Mesodermal cell (in vitro differentiated cells): ENCODE measurements around the gene SLC16A1. TPM values are rescaled to one million over a fixed set of nuclear protein-coding genes. Genes with fewer than 3 reads are reported as not detected.
"Not testable (repeated sequence)": the region's sequence is repeated elsewhere in the genome, so short reads cannot be mapped to it uniquely, and the experiment has no call there.

Source experiments
- H3K27ac ChIP-seq: 2 replicates; pipeline ENCODE4 v1.7.0; 2013; ENCODE audit warnings: mild to moderate bottlenecking, low read depth, low read length, moderate library complexity; ENCODE audit not compliant: severe bottlenecking
- H3K36me3 ChIP-seq: 2 replicates; pipeline ENCODE4 v1.7.1; 2013; ENCODE audit warnings: mild to moderate bottlenecking, low read length, moderate library complexity; ENCODE audit not compliant: control insufficient read depth, insufficient read depth
- H3K4me1 ChIP-seq: one replicate; pipeline ENCODE4 v1.7.1; 2013; ENCODE audit warnings: mild to moderate bottlenecking, low read length; ENCODE audit not compliant: insufficient read depth, control insufficient read depth, poor library complexity, severe bottlenecking
- H3K4me3 ChIP-seq: 2 replicates; pipeline ENCODE4 v1.7.0; 2013; ENCODE audit warnings: low read length, control low read depth, mild to moderate bottlenecking; ENCODE audit not compliant: insufficient read depth, poor library complexity, severe bottlenecking; ENCODE audit errors: extremely low read depth
- H3K9me3 ChIP-seq: 2 replicates; pipeline ENCODE4 v1.7.1; 2013; ENCODE audit warnings: mild to moderate bottlenecking, low read length, moderate library complexity; ENCODE audit not compliant: control insufficient read depth
- WGBS, 2 experiments: methylation state at CpG; one replicate each; pipeline ENCODE4 v1.1.5; 2013; ENCODE audit warnings: missing lambda C conversion rate in 2 of 2; ENCODE audit not compliant: insufficient coverage in 2 of 2; 5-methylcytosine and 5-hydroxymethylcytosine counted together
- polyA plus RNA-seq, 2 experiments: library from polyadenylated mRNA; stranded (reverse); fragments of 50-300 nt; gene quantifications; one replicate each; pipeline ENCODE4 v1.2.3, GENCODE V29; 2013

Gene SLC16A1
- polyA plus RNA-seq (2013, experiment 1 of 2), result 97.9 TPM
- polyA plus RNA-seq (2013, experiment 2 of 2), result 113 TPM

- Histone ChIP-seq H3K36me3 (peaks cover 15% of the 10 kb centered on the region), H3K9me3 (no peaks in the 10 kb centered on the region), H3K27ac (peak within 1 kb of the TSS; percentile 94), H3K4me3 (peak within 1 kb of the TSS; percentile 76), H3K4me1 (peaks cover 7% of the 10 kb centered on the region)
- 0% methylated on average over 76 to 85 of the region's 90 CpGs for WGBS, 2 experiments
These were observed at the start of gene SLC16A1 for GRCh38 chr1:112955773-112956543. Gene SLC16A1, minus strand, starts transcription at chr1:112956196. Its CDS starts 26,888 bp downstream, at chr1:112929308.

- Histone ChIP-seq H3K9me3 (no peaks in the 10 kb centered on the region), H3K36me3 (peaks cover 7% of the 10 kb centered on the region), H3K27ac (no peak overlapping the region), H3K4me1 (no peaks in the 10 kb centered on the region), H3K4me3 (no peak overlapping the region)
- 94 to 96% methylated on average over 9 to 12 of the region's 18 CpGs for WGBS, 2 experiments
These were observed 48.0 kb upstream of the SLC16A1 start for GRCh38 chr1:113003751-113004690.

GRCh38 chr1:113002297-113002696 is 46.3 kb upstream of the SLC16A1 start:
- Histone ChIP-seq H3K4me3 (no peak overlapping the region), H3K27ac (no peak overlapping the region), H3K36me3 (peaks cover 7% of the 10 kb centered on the region), H3K9me3 (no peaks in the 10 kb centered on the region), H3K4me1 (no peaks in the 10 kb centered on the region)
- WGBS, 2 experiments, result 100% methylated on average over 2 of the region's 4 CpGs; no CpG with 5 or more reads in 1 of the 2 experiments

- Histone ChIP-seq H3K9me3 (no peaks in the 10 kb centered on the region), H3K27ac (peak overlapping the region; percentile 42), H3K4me3 (no peak overlapping the region), H3K36me3 (peaks cover 7% of the 10 kb centered on the region), H3K4me1 (no peaks in the 10 kb centered on the region)
- WGBS, 2 experiments, result 68 to 70% methylated on average over 6 of the region's 7 CpGs
These were observed 42.7 kb upstream of the SLC16A1 start for GRCh38 chr1:112998592-112999235.

- H3K4me1 ChIP-seq, result no peaks in the 10 kb centered on the region
- H3K27ac ChIP-seq, result peak overlapping the region; percentile 42
- WGBS, 2 experiments, result 83% methylated on average over 2 of the region's 2 CpGs; no CpG with 5 or more reads in 1 of the 2 experiments
- no peaks in the 10 kb centered on the region for H3K9me3 ChIP-seq
- peaks cover 7% of the 10 kb centered on the region for H3K36me3 ChIP-seq
- no peak overlapping the region for H3K4me3 ChIP-seq
These were observed 41.8 kb upstream of the SLC16A1 start for GRCh38 chr1:112997781-112998180.

- Histone ChIP-seq H3K9me3 (no peaks in the 10 kb centered on the region), H3K36me3 (peaks cover 7% of the 10 kb centered on the region), H3K27ac (no peak overlapping the region), H3K4me1 (peaks cover 2% of the 10 kb centered on the region), H3K4me3 (no peak overlapping the region)
- WGBS, 2 experiments, result 83 to 86% methylated on average over 1 of the region's 2 CpGs
These were observed 39.9 kb upstream of the SLC16A1 start for GRCh38 chr1:112995890-112996289.

GRCh38 chr1:112995021-112995420 is 39.0 kb upstream of the SLC16A1 start:
- H3K4me3 ChIP-seq, H3K36me3 ChIP-seq, H3K4me1 ChIP-seq, H3K9me3 ChIP-seq, H3K27ac ChIP-seq: not testable (repeated sequence)
- 92 to 96% methylated on average over 4 to 7 of the region's 9 CpGs for WGBS, 2 experiments

- Histone ChIP-seq H3K36me3 (no peaks in the 10 kb centered on the region), H3K4me1 (peaks cover 2% of the 10 kb centered on the region), H3K4me3 (no peak overlapping the region), H3K9me3 (no peaks in the 10 kb centered on the region), H3K27ac (no peak overlapping the region)
- WGBS, 2 experiments, result 80 to 100% methylated on average over 1 of the region's 1 CpG
These were observed 36.8 kb upstream of the SLC16A1 start for GRCh38 chr1:112992780-112993179.

- Histone ChIP-seq H3K27ac (peak overlapping the region; percentile 16), H3K9me3 (no peaks in the 10 kb centered on the region), H3K4me3 (no peak overlapping the region), H3K36me3 (no peaks in the 10 kb centered on the region), H3K4me1 (peaks cover 2% of the 10 kb centered on the region)
- WGBS, 2 experiments, result 90% methylated on average over 4 of the region's 4 CpGs; no CpG with 5 or more reads in 1 of the 2 experiments
These were observed 35.6 kb upstream of the SLC16A1 start for GRCh38 chr1:112991402-112992120.

GRCh38 chr1:112990271-112990670 is 34.3 kb upstream of the SLC16A1 start:
- H3K4me3 ChIP-seq, result no peak overlapping the region
- WGBS, 2 experiments, result 100% methylated on average over 3 to 5 of the region's 7 CpGs
- peaks cover 2% of the 10 kb centered on the region for H3K4me1 ChIP-seq
- H3K9me3 ChIP-seq, result no peaks in the 10 kb centered on the region
- H3K27ac ChIP-seq, result no peak overlapping the region
- no peaks in the 10 kb centered on the region for H3K36me3 ChIP-seq
